HG03575 (cell line): Measurements from ENCODE around the gene OR13C2.
"Not testable (repeated sequence)": the region's sequence is repeated elsewhere in the genome, so short reads cannot be mapped to it uniquely, and the experiment has no call there.

Experiments used
- ATAC-seq: cut with Tn5 transposase; IDR thresholded peaks from one replicate; pipeline ENCODE4 v1.9.1; 2021; ENCODE audit not compliant: unreplicated experiment, insufficient number of reproducible peaks, low FRiP score; ENCODE audit errors: extremely low read depth

The OR13C2 gene

GRCh38 chr9:104605527-104605926 lies at the start of gene OR13C2:
OR13C2 (minus strand) TSS chr9:104605627; CDS start chr9:104605627, 0 bp downstream.
- not testable (repeated sequence) for ATAC-seq

GRCh38 chr9:104635456-104635855 lies 30.0 kb upstream of the OR13C2 start:
- no peak for ATAC-seq

GRCh38 chr9:104633976-104634520 lies 28.6 kb upstream of the OR13C2 start:
- ATAC-seq, result no peak

- not testable (repeated sequence) for ATAC-seq
Measured at GRCh38 chr9:104625964-104626363, 20.5 kb upstream of the OR13C2 start.

- no peak for ATAC-seq
Measured at GRCh38 chr9:104618104-104618503, 12.7 kb upstream of the OR13C2 start, which contains the start of gene OR13C9. OR13C9 (minus strand) TSS chr9:104618204; CDS start chr9:104618204, 0 bp downstream.

GRCh38 chr9:104617418-104617817 lies 12.0 kb upstream of the OR13C2 start:
- no peak for ATAC-seq

GRCh38 chr9:104611213-104611612 lies 5.8 kb upstream of the OR13C2 start:
- no peak for ATAC-seq

GRCh38 chr9:104608336-104608735 lies 2.9 kb upstream of the OR13C2 start:
- no peak for ATAC-seq

- no peak for ATAC-seq
Measured at GRCh38 chr9:104606152-104606551, 725 bp upstream of the OR13C2 start.

- no peak for ATAC-seq
Measured at GRCh38 chr9:104604801-104605200, 626 bp downstream of the OR13C2 start.

- not testable (repeated sequence) for ATAC-seq
Measured at GRCh38 chr9:104599313-104599712, 6.1 kb downstream of the OR13C2 start, which contains the start of gene OR13C5. OR13C5 (minus strand) TSS chr9:104599413; CDS start chr9:104599413, 0 bp downstream.

- not testable (repeated sequence) for ATAC-seq
Measured at GRCh38 chr9:104598749-104599148, 6.7 kb downstream of the OR13C2 start.

GRCh38 chr9:104589626-104590025 lies 15.8 kb downstream of the OR13C2 start:
- no peak for ATAC-seq

GRCh38 chr9:104586496-104587180 lies 18.8 kb downstream of the OR13C2 start:
- no peak for ATAC-seq

- no peak for ATAC-seq
Measured at GRCh38 chr9:104580562-104580961, 24.9 kb downstream of the OR13C2 start.

GRCh38 chr9:104577263-104577662 lies 28.2 kb downstream of the OR13C2 start:
- ATAC-seq, result no peak

- no peak for ATAC-seq
Measured at GRCh38 chr9:104575456-104575855, 30.0 kb downstream of the OR13C2 start.

- ATAC-seq, result no peak
Measured at GRCh38 chr9:104572612-104573011, 32.8 kb downstream of the OR13C2 start.

- ATAC-seq, result no peak
Measured at GRCh38 chr9:104568868-104569267, 36.6 kb downstream of the OR13C2 start, which contains the start of gene OR13C8. OR13C8 (plus strand) TSS chr9:104569168; CDS start chr9:104569168, 0 bp downstream.

- no peak for ATAC-seq
Measured at GRCh38 chr9:104564358-104564757, 41.1 kb downstream of the OR13C2 start.
